PC-3 (cell line): Measurements from ENCODE around the gene MINK1. TPM values are rescaled to one million over a fixed set of nuclear protein-coding genes. Genes with fewer than 3 reads are reported as not detected.
"Not testable (repeated sequence)": the region's sequence is repeated elsewhere in the genome, so short reads cannot be mapped to it uniquely, and the experiment has no call there.

Experiments
- ATAC-seq: fragments of 200-7000 bp; cut with Tn5 transposase; 2 replicates; pipeline ENCODE4 v1.9.1; 2020; ENCODE audit warnings: mild to moderate bottlenecking, moderate library complexity
- BruUV-seq: library from RNA; stranded (reverse); fragments of 400-500 nt; replicated peaks from 2 replicates; lab custom pipeline; 2021; lab: Mats Ljungman, UMichigan
- CTCF ChIA-PET: fragments of 300-600 bp; sonication (Branson Sonifier 250); formaldehyde crosslinking; loops from one replicate; lab custom pipeline; 2022; ENCODE audit warnings: antibody characterized with exemption; lab: Charles Lee
- POLR2A ChIA-PET: fragments of 300-600 bp; sonication (Branson Sonifier 250); formaldehyde crosslinking; loops from one replicate; lab custom pipeline; 2022; ENCODE audit warnings: antibody characterized with exemption; ENCODE audit not compliant: unreplicated experiment; lab: Charles Lee
- DNase-seq: peaks from one replicate; pipeline ENCODE4 v3.0.0-alpha.2; 2015
- H2AFZ ChIP-seq: fragments of 300-600 bp; sonication (generic); 2 replicates; pipeline ENCODE4 v1.6.0; 2016; ENCODE audit warnings: antibody characterized with exemption, low read length
- H3F3A ChIP-seq: fragments of 300-600 bp; sonication (generic); one replicate; pipeline ENCODE4 v1.6.0; 2017; ENCODE audit warnings: antibody characterized with exemption, low read length, control low read depth, mild to moderate bottlenecking; ENCODE audit not compliant: unreplicated experiment
- H3K27ac ChIP-seq: fragments of 300-600 bp; sonication (generic); 2 replicates; pipeline ENCODE4 v1.5.1; 2016; ENCODE audit warnings: mild to moderate bottlenecking, low read length
- H3K27me3 ChIP-seq: fragments of 300-600 bp; sonication (generic); 2 replicates; pipeline ENCODE4 v1.6.1; 2016; ENCODE audit warnings: low read length, mixed read lengths
- H3K36me3 ChIP-seq: fragments of 300-600 bp; sonication (generic); 2 replicates; pipeline ENCODE4 v1.6.1; 2016; ENCODE audit warnings: low read depth, mixed run types, low read length, mixed read lengths
- H3K4me1 ChIP-seq: fragments of 300-600 bp; sonication (generic); 2 replicates; pipeline ENCODE4 v1.5.1; 2016; ENCODE audit warnings: low read length; ENCODE audit not compliant: insufficient read depth
- H3K4me2 ChIP-seq: fragments of 300-600 bp; sonication (generic); 2 replicates; pipeline ENCODE4 v1.6.0; 2016; ENCODE audit warnings: low read length
- H3K4me3 ChIP-seq: fragments of 300-600 bp; sonication (generic); 2 replicates; pipeline ENCODE4 v1.5.1; 2016; ENCODE audit warnings: mild to moderate bottlenecking, low read length, mixed read lengths
- H3K79me2 ChIP-seq: fragments of 300-600 bp; sonication (generic); 2 replicates; pipeline ENCODE4 v1.6.1; 2017; ENCODE audit warnings: low read length, mixed read lengths
- H3K9ac ChIP-seq: fragments of 300-600 bp; sonication (generic); 2 replicates; pipeline ENCODE4 v1.6.0; 2016; ENCODE audit warnings: mild to moderate bottlenecking, low read length
- H3K9me2 ChIP-seq: fragments of 300-600 bp; sonication (generic); replicated peaks from 2 replicates; pipeline ENCODE4 v1.6.1; 2016; ENCODE audit warnings: mixed run types, low read length, mixed read lengths
- H3K9me3 ChIP-seq: fragments of 300-600 bp; sonication (generic); 2 replicates; pipeline ENCODE4 v1.6.1; 2016; ENCODE audit warnings: low read length, mixed read lengths
- H4K20me1 ChIP-seq: fragments of 300-600 bp; sonication (generic); 2 replicates; pipeline ENCODE4 v1.6.1; 2016; ENCODE audit warnings: low read length, mixed read lengths
- EZH2 ChIP-seq: fragments of 300-600 bp; sonication (generic); IDR thresholded peaks from one replicate; pipeline ENCODE4 v1.6.1; 2017; ENCODE audit warnings: antibody characterized with exemption, mild to moderate bottlenecking, low read length; ENCODE audit not compliant: unreplicated experiment
- EZH2phosphoT487 ChIP-seq: fragments of 300-600 bp; sonication (generic); IDR thresholded peaks from 2 replicates; pipeline ENCODE4 v1.6.1; 2018; ENCODE audit warnings: mild to moderate bottlenecking, antibody characterized with exemption, low read length, borderline replicate concordance
- intact Hi-C: fragments of 100-400 bp; cut with micrococcal nuclease; formaldehyde crosslinking; loops from 2 replicates; pipeline ENCODE4 v1.9.0; 2023
- total RNA-seq: library from RNA; depleted of rRNA; stranded (reverse); fragments of >200 nt; gene quantifications from 2 replicates; pipeline ENCODE4 v1.2.3, GENCODE V29; 2014
- TF ChIP-seq, protein P1 (sequence below): fragments of 300-600 bp; sonication (generic); conservative IDR thresholded peaks from 2 replicates; pipeline ENCODE4 v1.5.1; 2017; ENCODE audit warnings: antibody characterized with exemption, low read depth, mild to moderate bottlenecking, low read length

MINK1 gene
- total RNA-seq, 1 experiment from 2014 or later: 44.5 TPM

DNA sequence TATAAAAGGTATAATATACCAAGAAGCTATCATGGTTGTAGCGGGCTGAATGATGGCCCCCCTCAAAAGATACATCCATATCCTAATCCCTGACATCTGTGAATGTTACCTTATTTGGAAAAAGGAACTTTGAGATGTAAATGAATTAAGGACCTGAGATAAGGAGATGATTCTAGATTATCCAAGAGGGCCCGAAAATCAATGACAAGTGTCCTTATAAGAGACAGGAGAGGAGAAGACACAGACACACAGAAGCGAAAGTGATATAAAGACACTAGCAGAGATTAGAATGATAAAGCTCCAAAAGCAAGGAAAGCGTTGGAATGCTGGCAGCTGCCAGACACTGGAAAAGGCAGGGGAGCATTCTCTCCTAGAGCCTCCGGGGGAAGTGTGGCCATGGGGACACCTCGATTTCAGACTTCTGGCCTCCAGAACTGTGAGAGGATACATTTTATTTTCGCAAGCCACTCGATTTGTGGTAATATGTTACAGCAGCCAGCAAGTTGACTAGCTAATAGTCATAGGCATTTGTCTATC, 86.4 kb downstream of the MINK1 start:
- Histone ChIP-seq H3K4me3 (no peak overlapping the region), H3K4me2 (no peak overlapping the region), H3K27ac (no peak overlapping the region), H3K9me3 (no peaks in the 10 kb centered on the region), H4K20me1 (no peaks in the 10 kb centered on the region), H3K9ac (no peak overlapping the region), H3K36me3 (no peaks in the 10 kb centered on the region), H3F3A (no peaks in the 10 kb centered on the region), H2AFZ (no peak overlapping the region), H3K27me3 (no peaks in the 10 kb centered on the region), H3K79me2 (no peaks in the 10 kb centered on the region), H3K9me2 (no peaks in the 10 kb centered on the region), H3K4me1 (no peaks in the 10 kb centered on the region)
- no peak for ATAC-seq
- intact Hi-C loops: no loop called here
- ChIA-PET CTCF (no interaction called here), POLR2A (no interaction called here)
- no peak for DNase-seq
- TF ChIP-seq EZH2: no peak
- TF ChIP-seq EZH2phosphoT487: no peak
- TF ChIP-seq, protein P1, sequence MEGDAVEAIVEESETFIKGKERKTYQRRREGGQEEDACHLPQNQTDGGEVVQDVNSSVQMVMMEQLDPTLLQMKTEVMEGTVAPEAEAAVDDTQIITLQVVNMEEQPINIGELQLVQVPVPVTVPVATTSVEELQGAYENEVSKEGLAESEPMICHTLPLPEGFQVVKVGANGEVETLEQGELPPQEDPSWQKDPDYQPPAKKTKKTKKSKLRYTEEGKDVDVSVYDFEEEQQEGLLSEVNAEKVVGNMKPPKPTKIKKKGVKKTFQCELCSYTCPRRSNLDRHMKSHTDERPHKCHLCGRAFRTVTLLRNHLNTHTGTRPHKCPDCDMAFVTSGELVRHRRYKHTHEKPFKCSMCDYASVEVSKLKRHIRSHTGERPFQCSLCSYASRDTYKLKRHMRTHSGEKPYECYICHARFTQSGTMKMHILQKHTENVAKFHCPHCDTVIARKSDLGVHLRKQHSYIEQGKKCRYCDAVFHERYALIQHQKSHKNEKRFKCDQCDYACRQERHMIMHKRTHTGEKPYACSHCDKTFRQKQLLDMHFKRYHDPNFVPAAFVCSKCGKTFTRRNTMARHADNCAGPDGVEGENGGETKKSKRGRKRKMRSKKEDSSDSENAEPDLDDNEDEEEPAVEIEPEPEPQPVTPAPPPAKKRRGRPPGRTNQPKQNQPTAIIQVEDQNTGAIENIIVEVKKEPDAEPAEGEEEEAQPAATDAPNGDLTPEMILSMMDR: no peak
- BruUV-seq: no TSS peak

DNA sequence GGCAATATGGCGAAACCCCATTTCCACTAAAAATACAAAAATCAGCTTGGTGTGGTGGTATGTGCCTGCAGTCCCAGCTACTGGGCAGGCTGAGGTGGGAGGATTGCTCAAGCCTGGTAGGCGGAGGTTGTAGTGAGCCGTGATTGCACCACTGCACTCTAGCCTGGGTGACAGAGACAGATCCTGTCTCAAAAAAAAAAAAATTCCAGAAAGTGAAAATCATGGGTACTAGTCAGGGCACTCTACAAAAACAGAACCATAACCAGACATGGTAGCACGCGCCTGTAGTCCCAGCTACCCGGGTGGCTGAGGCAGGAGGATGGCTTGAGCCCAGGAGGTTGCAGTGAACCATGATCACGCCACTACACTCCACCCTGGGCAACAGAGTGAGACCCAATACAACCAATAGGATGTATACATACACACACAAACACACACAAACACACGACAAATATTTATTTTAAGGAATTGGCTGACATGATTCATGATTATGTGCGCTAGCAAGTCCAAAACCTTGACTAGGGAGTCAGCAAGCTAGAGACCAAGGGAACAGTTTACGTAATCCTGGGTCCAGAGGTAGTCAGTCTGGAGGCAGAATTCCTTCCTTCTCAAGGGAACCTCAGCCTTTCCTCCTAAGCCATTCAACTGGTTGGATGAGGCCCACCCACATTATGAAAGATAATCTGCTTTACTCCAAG, 87.4 kb downstream of the MINK1 start:
- no peak for TF ChIP-seq EZH2
- TF ChIP-seq, protein P1: no peak
- TF ChIP-seq EZH2phosphoT487: no peak
- no peaks in the 10 kb centered on the region for H3K27me3 ChIP-seq
- ATAC-seq (no peak), DNase-seq (no peak)
- H3K9me2 ChIP-seq: no peaks in the 10 kb centered on the region
- H3K4me2 ChIP-seq: no peak overlapping the region
- H2AFZ ChIP-seq: no peak overlapping the region
- no peaks in the 10 kb centered on the region for H3K79me2 ChIP-seq
- H3K27ac ChIP-seq: no peak overlapping the region
- H3F3A ChIP-seq: no peaks in the 10 kb centered on the region
- no peaks in the 10 kb centered on the region for H3K9me3 ChIP-seq
- ChIA-PET CTCF (no interaction called here), POLR2A (no interaction called here)
- H3K36me3 ChIP-seq: no peaks in the 10 kb centered on the region
- intact Hi-C loops: no loop called here
- no peaks in the 10 kb centered on the region for H4K20me1 ChIP-seq
- H3K9ac ChIP-seq: no peak overlapping the region
- no TSS peak for BruUV-seq
- no peaks in the 10 kb centered on the region for H3K4me1 ChIP-seq
- H3K4me3 ChIP-seq: no peak overlapping the region

DNA sequence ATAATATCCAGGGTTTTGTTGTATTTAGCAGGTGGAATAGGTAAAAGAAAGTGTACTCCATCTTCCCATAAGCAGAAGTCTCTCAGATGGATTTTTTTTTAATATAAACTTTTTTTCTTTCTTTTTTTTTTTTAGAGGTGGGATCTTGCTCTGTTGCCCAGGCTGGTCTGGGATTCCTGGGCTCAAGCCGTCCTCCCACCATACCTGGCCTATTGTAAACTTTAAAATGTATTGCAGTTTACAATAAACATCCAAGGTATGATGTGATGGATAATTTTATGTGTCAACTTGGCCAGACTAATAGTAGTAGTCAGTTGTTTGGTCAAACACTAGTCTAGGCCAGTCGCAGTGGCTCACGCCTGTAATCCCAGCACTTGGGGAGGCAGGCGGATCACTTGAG, 88.2 kb downstream of the MINK1 start:
- Histone ChIP-seq H3K4me3 (no peak overlapping the region), H2AFZ (no peak overlapping the region), H3F3A (no peaks in the 10 kb centered on the region), H3K27ac (no peak overlapping the region), H3K4me1 (no peaks in the 10 kb centered on the region), H3K79me2 (no peaks in the 10 kb centered on the region), H4K20me1 (no peaks in the 10 kb centered on the region), H3K9ac (no peak overlapping the region), H3K9me2 (no peaks in the 10 kb centered on the region), H3K27me3 (no peaks in the 10 kb centered on the region), H3K36me3 (no peaks in the 10 kb centered on the region), H3K9me3 (no peaks in the 10 kb centered on the region), H3K4me2 (no peak overlapping the region)
- BruUV-seq: no TSS peak
- ATAC-seq (no peak), DNase-seq (no peak)
- TF ChIP-seq EZH2: no peak
- TF ChIP-seq EZH2phosphoT487: no peak
- TF ChIP-seq, protein P1: no peak
- CTCF ChIA-PET: no interaction called here
- intact Hi-C loops: no loop called here
- POLR2A ChIA-PET: no interaction called here

DNA sequence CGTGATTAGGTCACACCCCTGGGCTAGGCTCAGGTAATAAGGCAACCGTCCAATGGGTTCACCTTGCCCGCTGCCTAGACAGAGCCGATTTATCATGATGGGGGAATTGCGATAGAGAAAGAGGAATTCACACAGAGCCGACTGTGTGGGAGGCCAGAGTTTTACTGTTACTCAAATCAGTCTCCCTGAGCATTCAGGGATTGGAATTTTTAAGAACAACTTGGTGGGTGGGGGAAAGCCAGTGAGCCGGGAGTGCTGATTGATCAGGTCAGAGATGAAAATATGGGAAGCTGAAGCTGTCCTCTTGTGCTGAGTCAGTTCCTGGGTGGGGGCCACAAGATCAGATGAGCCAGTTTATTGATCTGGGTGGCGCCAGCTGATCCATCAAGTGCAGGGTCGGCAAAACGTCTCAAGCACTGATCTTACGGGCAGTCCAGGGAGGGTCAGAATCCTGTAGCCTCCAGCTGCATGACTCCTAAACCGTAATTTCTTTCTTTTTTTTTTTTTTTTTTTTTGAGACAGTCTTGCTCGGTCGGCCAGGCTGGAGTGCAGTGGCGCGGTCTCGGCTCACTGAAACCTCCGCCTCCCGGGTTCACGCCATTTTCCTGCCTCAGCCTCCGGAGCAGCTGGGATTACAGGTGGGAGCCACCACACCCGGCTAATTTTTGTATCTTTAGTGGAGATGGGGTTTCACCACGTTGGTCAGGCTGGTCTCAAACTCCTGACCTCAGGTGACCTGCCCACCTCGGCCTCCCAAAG, 93.6 kb downstream of the MINK1 start:
- H4K20me1 ChIP-seq, H3K4me2 ChIP-seq, H2AFZ ChIP-seq, H3F3A ChIP-seq, H3K9me2 ChIP-seq, ATAC-seq, H3K79me2 ChIP-seq, H3K4me1 ChIP-seq, DNase-seq, H3K27ac ChIP-seq, CTCF ChIA-PET, H3K9me3 ChIP-seq, H3K9ac ChIP-seq, H3K36me3 ChIP-seq, H3K4me3 ChIP-seq, BruUV-seq, H3K27me3 ChIP-seq, intact Hi-C loops: not testable (repeated sequence)
- POLR2A ChIA-PET: interaction anchor here (0.6 kb wide), 2 partner anchors 13 to 925 kb away, joined by 3 read pairs; partner anchors contain the start of genes RNF167 and SLC25A11
